HG03457 (cell line): Measurements from ENCODE around the gene FBXO31.
"Not testable (repeated sequence)": the region's sequence is repeated elsewhere in the genome, so short reads cannot be mapped to it uniquely, and the experiment has no call there.

Experiments used
- ATAC-seq: cut with Tn5 transposase; IDR thresholded peaks from one replicate; pipeline ENCODE4 v1.9.1; 2021; ENCODE audit warnings: moderate number of reproducible peaks; ENCODE audit not compliant: unreplicated experiment

FBXO31 gene

DNA sequence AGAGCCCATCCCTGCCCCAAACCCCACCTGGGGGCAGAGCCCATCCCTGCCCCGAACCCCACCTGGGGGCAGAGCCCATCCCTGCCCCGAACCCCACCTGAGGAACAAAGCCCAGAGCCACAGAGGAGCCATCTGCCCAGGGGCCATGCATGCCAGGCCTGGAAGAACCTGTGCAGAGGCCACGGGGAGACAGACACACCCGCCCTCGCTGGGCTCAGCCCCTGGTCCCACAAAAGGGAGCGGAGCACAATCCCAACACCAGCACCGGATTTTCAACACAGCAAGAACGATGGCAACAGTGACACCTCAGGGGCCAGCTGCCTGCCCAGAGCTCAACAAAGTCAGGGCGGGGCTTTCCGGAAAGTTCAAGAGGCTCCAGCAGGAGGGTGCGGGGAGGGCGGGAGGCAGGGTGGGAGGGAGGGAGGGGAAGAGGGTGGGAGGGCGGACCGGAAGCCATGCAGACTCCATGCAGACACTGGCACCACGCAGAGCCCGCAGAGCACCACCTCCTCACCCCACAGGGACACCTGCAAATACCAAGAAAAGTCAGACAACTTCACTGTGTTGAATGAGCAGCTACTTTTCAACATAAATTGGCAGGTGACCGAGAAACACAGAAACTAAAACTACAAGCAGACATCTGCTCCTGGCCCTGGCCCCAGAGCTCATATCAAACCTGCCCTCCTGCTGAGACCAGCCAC is 38.5 kb downstream of the FBXO31 start:
- no peak for ATAC-seq

DNA sequence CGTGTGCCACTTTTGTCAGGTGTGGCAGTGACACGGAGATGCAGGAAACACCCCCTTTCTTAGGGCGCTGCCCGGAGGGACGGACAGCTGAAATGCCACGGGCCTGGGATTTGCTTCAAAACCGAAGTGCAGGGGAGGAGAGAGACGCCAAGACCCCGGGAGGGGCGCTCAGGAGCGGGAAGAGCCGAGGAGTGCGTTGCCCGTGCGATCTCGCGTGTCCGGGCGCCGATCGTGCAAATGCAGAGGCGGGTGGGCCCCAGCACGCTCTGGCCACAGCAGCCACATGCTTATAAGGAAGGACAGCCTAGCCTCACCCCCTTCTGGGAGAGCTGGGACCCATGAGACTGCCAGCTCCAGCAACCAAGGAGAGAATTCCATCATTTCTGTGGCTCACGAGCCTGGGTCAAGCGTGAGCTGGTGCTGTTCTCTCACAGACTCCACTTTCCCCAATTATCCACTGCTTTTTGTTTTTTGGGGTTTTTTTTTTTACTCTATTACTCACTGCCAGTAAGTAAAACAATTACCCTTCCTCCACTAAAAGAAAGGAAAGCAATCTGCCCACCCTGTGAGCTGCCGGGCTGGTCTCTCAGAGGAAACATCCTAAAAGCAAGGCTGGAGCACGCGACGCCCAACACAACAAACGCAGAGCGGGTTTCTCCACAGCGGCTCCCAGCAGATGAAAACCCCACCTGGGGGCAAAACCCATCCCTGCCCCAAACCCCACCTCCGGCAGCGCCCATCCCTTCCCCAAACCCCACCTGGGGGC is 39.2 kb downstream of the FBXO31 start:
- ATAC-seq, result no peak

DNA sequence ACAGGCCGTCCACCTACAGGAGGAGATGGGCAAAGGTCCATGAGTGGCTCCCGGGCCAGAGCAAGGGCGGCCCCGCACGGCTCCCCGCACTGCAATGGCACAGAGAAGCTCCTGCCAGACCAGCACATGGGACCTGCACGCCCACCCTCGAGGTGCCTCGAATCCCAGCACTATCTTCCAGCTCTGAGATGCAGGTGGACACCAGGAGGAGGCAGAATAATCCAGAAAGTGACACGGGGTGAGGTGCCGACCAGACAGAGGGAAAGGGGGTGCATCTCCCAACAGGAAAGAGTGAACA is 39.9 kb downstream of the FBXO31 start:
- no peak for ATAC-seq

DNA sequence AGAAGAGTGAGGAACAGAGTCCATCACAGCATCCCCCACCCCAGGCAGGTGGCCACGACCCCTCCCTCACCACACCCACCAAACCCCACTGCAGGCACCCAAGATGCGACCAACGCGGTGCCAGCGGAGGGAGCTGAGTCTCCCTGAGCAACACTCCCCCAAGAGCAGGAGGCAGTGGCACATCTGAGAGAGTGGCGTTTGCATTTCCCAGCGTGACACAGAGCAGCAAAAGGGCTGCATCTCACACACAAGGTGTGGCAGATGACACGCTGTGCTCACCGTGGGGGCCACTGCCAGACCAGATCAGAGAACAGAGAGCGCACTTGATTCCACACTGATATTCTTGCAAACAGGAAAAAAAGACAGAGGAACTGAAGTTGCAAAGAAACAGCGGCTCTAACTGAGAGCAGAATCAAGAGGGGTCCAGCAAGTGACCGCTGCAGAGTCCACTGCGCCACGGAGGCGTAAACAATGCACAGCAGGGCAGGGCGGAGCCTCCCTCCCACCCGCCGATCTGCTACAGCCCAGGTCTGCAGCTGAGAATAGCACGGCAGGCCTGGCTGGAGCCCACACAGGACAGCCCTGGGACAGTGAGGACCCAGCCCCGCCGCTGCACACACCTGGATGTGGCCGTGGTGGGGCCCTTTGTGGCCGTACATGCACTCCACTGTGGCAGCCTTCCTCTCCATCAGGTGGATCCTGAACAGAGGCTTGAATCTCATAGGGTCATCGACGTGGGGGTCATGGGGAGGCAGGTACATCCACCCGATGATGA is 40.4 kb downstream of the FBXO31 start:
- no peak for ATAC-seq

DNA sequence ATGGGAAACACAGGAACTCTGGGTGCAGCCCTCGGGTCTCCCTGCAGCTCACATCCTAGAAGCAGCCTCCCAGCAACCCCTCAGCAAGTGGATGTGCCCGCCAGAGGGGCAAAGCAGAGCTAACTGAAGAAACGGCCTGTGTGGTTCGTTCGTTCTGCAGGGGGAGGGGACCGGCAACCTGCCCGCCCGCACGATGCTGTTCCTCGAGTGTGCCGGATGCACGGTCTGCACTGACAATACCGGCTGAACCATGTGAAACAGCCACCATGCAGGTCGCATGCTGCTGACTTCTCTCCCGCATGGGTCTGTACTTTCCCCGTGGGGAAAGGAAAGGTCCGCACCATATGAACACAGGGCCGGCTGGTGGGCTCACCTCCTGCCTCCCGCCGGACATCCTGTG is 41.1 kb downstream of the FBXO31 start:
- ATAC-seq, result no peak

DNA sequence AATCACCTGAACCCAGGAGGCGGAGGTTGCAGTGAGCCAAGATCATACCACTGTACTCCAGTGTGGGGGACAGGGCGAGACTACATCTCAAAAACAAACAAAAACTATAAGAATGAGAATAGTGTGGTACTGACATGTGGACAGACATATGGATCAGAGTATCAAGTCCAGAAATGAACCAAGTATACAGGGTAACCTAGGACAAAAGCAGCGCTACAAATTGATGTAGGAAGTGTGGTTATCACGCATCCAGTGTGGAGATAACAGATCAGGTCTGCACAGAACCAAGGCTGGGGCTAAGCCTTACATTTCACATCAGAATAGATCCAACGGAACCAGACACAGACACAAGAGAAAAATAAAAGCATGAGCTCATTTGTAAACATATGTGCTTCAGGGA is 43.4 kb downstream of the FBXO31 start:
- no peak for ATAC-seq

DNA sequence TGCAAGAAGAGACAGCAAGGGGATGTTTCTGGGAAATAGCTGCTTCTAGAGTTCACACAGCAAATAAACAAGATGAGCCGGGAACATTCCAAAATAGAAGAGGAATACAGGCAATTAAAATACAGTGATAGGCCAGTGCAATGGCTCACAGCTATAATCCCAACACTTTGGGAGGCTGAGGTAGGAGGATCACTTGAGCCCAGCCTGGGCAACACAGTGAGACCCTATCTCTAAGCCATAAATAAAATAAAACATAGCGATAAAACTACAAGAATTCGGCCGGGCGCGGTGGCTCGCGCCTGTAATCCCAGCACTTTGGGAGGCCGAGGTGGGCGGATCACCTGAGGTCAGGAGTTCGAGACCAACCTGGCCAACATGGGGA is 43.9 kb downstream of the FBXO31 start:
- not testable (repeated sequence) for ATAC-seq

DNA sequence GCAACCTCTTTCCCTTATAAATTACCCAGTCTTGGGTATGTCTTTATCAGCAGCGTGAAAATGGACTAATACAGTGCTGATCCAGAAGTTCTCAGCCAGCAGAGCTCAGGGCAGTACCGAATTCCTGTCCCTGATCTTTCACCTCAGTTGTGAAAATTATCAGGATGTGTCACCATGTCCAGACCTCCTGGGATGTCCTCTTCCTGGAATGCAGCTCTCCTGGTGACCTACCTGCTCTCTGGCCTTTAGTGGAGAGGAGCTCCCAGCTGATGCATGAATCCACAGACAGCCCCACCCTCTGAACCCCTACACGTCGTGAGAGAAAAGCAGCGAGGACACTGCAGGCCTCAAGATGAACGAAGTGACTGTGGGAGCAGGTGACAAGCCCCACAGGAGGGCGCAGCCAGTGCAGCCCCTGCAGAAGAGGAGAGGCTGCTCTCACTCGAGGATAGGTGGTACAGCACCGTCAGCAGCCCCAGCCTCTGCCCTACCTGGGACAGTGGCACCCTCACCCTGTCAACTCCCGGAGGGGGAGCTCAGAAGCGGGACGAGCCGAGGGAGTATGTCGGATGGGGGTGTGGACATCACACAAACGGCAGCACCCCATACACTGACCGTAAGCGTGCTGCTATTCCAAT is 44.4 kb downstream of the FBXO31 start:
- no peak for ATAC-seq

DNA sequence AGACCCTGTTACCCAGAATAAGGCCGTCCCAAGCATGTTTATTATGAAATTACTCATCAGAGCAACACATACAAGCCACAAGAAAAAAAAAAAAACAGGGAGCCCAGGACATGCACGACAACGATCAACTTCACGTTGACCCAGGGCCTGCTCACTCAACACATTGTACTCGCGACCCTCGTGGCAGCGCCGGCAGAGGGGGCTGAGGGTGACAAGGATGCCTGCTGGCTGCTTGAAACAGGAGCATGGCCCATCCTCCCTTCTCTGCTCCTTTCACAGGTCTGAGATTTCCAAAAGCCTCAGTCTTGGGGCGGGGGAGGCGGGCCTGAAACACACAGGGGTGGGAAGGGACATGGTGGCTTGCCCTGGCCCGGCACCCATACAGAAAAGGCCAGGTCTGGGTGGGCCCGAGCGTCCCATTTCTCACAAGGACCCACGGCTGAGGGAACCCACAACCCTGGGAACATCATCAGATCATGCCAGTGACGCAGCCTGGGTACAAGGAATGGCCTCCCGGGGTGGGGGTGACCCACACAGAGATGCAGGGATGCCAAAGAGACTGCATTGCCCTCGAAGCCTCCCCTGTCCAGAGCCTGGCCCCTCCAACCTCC is 45.3 kb downstream of the FBXO31 start:
- ATAC-seq, result no peak

DNA sequence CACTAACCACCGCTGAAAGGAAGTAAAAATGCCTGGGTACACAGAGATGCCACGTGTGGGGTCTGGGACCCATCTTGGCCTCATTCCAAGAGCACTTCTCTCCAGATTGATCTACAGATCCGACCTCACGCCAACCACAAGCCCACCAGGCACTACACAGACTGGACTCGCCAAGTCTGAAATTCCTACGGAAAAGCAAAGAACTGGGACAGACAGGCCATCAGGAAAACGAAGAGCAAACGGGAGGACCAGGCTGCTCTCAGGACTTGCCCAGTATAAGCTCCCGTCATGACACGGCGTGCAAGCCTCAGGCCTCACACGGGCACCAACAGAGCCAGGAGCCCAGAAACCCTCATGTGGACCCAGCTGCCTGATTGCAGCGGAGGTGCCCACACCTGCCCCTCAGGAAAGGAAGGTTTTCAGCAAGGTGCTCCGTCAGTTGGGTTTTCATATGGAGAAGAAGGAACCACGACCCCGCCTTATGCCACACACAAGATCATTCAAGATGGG is 46.3 kb downstream of the FBXO31 start:
- no peak for ATAC-seq

DNA sequence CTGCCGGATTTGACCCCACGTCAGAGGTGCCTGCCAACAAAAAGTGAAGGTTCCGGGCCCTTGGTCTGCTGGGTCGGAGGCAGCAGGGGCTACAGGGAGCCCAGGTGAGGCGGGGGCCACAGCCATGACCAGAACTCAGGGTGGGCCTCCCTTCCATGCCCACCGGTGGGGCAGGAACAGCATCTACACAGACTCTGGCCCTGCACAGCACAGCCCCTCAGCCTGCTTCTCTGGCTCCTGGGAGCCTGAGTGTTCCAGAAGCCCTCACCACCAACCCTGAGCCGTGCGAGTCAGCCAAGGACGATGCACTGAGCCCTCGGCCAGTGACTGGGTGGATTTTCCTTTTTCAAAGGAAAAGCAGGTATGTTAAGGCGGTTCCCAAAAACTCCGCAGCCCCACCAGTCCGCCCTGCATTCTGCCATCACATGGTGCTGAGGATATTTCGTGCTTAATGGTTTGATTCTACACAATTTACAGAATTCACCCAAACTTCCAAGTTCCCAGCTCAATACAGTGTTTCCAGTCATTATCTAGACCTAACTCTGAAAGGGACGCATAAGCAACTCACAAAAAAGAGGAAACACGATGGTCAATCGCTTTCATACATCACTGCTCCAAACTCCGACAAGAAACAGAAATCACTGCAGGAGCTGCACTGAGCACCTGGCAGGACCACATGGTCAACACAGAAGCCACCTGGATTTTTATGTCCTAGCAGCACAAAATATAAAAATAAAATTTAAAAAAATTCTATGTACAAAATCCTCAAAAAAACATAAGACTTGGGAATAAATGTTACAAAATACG is 46.9 kb downstream of the FBXO31 start:
- ATAC-seq, result no peak

DNA sequence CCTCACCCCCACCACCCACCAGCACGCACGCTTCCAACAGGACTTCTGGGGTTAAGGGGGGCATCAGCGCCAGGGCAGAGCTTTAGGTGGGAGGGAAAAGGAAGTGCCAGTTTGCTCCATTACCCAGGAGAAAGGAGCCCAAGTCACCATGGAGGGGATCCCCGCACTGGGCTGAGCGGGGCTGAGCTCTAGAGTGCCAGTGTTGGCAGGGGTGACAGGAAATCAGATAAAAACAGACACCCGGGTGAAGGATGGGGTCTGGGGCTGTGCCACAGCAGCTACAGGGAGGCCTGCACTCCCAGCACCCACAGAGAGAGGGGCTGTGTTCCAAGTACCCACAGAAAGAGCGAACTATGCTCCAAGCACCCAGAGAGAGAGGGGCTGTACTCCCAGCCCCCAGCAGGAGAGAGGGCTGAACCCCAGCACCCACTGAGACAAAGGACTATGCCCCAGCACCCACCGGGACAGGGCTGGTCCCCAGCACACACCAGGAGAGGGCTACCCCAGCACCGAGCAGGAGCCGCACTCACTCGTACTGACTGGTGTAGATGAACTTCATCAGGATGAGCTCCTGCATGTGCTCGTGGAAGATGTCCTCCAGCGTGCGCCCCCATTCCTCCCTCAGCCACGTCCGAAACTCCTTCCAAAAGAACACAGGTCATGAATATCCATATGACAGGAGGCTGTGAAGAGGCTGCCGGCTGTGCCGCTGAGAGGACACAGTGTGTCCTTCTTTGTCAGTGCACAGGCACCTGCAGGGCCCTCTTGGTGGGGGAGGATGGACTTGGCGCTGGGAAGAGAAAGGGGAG is 47.7 kb downstream of the FBXO31 start:
- no peak for ATAC-seq

DNA sequence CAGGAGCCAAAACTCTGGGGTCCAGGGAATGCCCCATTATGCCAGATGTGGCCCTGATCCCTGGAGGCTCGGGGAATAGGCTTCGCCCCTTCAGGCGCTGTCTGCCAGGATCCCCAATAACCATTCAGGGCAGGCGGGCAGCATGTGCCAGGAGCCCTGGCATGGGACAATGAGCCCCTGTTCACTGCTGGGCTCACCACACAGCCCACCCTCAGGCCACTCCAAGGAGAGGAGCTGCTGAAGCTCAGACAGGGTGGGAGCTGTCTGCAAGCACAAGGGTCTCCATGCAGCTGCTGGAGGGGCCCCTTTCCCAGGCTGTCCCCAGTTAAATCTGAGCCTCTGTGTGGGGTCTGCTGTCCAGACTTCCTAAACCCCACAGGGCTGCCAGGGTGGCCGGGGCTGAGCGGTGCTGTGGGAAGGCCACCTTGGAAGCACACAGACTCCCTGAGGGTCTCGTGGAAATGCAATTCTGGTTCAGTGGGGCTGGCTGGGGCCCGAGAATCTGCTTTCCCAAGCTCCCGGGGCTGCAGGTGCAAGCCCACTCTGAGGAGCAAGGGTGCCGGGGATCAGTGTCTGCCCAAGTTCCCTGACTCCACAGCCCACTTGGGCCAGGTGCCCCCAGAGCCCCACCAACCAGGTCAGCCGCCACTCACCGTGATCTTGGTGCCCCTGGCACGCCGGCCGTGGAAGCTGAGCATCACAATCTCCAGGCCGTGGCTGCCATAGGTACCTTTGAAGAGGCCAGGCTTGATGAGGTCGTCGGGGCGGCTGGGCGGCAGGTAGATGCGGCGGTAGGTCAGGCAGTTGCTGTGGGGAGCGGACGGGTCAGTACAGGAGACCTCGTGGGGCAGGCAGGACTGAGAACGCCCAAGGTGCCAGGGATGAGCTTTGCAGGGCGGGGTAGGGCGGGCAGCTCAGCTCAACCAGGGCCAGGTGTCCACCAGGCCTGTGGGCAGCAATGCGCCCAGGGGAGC is 48.6 kb downstream of the FBXO31 start:
- ATAC-seq, result no peak

DNA sequence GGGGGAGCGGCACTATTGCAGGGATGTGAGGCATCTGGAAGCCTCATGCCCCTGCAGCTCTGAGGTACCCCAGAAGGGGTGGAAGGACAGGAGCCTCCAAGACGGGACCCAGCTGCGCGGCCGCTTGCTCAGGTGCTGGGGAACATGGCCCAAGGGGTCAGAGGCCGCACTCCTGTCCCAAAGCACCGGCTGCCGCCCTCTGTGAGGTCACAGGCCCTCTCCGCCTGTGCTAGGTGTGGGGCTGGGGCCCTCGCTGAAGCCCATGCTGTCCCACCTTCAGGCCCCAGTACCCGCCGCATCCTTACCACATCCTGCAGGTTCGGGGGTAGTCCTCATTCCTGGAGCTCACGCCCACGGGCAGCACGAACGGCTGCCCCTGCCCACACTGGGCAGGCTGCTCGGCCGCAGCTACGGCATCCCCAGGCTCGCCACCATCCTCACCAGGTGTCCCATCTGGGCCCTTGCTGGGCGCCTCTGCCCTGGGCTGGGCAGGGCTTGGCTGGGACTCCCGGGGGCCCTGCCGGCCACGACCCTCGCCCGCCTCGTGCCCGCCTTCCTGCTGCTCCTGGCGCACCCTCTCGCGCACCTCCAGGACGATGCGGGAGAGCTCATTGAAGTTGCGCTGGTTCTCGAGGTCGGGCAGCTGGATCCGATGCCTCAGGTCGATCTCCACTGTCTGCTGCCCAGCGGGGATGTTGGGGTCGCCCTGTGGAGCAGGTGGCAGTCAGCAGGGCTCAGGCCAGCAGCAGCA is 49.8 kb downstream of the FBXO31 start:
- ATAC-seq, result no peak

DNA sequence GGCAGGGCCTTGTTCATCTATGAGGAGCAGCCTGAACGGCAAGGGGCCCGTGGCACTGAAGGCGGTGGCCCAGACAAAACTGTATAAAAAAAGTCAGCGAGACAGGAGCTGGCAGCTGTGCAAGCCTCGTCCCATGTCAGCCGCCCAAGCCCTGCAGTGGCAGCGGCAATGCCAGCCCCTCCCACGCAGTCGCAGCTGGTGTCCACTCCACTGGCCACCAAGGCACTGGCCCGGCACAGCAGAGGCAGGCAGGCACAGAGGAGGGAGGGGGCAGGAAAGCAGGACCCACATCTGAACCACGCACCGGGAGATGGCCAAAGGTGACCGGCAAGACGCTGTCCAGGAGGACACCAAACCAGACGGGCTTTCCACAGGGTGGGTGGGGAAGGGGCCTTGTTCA is 50.5 kb downstream of the FBXO31 start:
- no peak for ATAC-seq

DNA sequence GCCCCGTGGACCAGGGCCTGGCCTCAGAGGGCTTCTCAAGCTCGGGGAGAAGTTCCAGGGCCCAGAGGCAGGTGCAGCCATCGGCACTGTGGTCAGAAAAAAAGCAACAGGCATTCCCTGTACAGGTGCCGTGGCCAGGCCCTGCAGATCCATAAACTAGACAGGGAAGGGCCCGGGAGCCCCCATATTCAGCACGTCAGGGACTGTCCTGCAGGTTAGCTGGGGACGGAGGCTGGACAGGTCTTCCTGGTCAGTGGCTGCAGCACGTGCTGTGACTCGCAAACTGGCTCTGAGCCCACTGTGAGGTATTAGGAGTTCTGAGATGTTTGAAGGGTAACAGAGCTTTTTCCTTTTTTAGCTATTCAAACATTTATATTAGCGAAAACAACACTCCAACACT is 51.4 kb downstream of the FBXO31 start:
- ATAC-seq, result no peak

DNA sequence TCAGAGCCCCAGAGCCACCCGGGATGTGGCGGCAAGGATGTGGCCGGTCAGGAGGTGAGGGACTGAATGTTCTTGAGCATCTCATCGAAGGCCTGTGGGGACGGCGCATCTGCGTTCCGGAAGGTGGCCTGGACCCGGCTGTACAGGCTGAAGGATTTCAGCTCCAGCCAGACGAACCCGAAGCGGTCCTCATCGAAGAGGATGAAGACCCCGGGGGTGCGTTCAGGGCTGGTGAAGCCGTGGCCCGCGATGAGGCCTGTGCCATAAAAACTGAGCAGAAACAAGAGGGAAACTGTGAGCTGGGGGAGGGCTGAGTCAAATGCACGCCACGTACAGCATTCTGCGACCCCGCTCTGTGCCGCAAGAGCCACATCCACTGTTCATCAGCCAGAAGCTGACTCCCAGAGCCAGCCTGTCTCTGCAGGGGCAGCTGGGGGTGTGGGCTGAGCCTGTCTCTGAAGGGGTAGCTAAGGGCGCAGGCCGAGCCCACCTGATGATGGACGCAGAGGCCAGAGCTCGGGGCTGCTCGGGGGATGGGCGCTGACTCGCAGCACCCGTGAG is 52.3 kb downstream of the FBXO31 start:
- ATAC-seq, result no peak
